C4-2B (cell line): ENCODE measurements around the gene WDR37.

Experiments used
- CTCF ChIP-seq: fragments of 450-650 bp; conservative IDR thresholded peaks from 2 replicates; pipeline ENCODE4 v1.5.1; 2017; ENCODE audit warnings: mild to moderate bottlenecking
- ZFX ChIP-seq: fragments of 450-650 bp; IDR thresholded peaks from 2 replicates; pipeline ENCODE4 v1.6.1; 2017

GRCh38 chr10:1020460-1020859 is 35.7 kb upstream of the WDR37 start:
- TF ChIP-seq CTCF: no peak
- no peak for TF ChIP-seq ZFX
